ENCODE results near the gene SH3TC1. TPM values are rescaled to one million over a fixed set of nuclear protein-coding genes. Genes with fewer than 3 reads are reported as not detected.

SH3TC1 gene
- total RNA-seq, 1 experiment from 2014 or later = 7.4 TPM

GRCh38 chr4:8276358-8277240 is 77.5 kb downstream of the SH3TC1 start:
- no peak overlapping the region for H3K4me3 ChIP-seq
- no peaks in the 10 kb centered on the region for H3K27me3 ChIP-seq
- no peaks in the 10 kb centered on the region for H3K36me3 ChIP-seq
- no peaks in the 10 kb centered on the region for H3K9me3 ChIP-seq
- DNase-seq = peak; percentile 47

DNA sequence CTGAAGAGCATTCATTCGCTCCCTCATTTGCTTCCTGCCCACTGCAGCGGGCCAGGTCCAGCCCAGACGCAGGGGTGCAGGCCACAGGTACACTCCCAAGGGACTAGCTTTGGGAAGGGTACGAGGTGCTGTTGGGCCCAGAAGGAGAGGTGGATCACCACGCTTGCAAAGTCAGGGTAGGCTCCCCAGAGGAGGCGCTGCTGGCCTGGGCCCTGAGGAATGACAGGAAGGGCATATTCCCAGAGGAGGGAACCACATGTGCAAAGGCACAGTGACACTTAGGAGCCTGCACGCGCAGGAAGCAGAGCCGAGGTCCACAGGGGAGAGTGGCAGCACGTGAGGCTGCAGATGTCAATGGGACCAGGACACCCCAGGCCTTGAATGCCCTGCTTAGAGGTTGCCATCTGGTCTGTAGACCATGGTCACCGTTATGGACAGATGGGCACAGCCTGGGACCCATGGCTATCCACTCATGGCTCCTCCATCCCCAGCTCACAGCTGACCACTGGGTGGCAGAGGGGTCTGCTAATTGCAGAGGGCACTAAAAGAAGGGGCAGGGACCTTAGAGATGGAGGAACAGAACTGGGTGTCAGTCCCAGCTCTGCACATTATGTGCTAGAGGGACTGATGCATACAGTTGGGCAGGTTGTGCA is 78.4 kb downstream of the SH3TC1 start:
- Histone ChIP-seq H3K4me3 (no peak overlapping the region), H3K27me3 (no peaks in the 10 kb centered on the region), H3K36me3 (no peaks in the 10 kb centered on the region), H3K9me3 (no peaks in the 10 kb centered on the region)
- no peak for DNase-seq

DNA sequence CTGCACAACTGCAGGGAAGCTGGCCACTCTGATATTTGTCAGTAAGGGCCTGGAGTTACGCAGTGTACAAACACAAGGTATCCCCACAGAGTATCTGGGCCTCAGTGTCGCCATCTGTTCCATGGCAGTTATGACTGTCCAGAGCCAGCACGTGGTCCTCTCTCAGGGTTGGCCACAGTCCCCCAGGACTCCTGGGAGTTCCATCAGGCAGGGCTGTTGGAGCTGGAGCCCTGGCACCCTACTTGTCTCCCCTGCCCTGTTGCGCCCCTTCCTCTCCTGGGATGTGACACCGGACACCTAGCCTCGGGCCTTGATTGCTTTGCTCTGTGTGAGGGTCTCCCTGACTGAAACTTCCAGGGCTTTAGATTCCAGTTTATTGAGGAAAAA is 78.9 kb downstream of the SH3TC1 start:
- Histone ChIP-seq H3K27me3 (no peaks in the 10 kb centered on the region), H3K4me3 (no peak overlapping the region), H3K36me3 (no peaks in the 10 kb centered on the region), H3K9me3 (no peaks in the 10 kb centered on the region)
- no peak for DNase-seq

DNA sequence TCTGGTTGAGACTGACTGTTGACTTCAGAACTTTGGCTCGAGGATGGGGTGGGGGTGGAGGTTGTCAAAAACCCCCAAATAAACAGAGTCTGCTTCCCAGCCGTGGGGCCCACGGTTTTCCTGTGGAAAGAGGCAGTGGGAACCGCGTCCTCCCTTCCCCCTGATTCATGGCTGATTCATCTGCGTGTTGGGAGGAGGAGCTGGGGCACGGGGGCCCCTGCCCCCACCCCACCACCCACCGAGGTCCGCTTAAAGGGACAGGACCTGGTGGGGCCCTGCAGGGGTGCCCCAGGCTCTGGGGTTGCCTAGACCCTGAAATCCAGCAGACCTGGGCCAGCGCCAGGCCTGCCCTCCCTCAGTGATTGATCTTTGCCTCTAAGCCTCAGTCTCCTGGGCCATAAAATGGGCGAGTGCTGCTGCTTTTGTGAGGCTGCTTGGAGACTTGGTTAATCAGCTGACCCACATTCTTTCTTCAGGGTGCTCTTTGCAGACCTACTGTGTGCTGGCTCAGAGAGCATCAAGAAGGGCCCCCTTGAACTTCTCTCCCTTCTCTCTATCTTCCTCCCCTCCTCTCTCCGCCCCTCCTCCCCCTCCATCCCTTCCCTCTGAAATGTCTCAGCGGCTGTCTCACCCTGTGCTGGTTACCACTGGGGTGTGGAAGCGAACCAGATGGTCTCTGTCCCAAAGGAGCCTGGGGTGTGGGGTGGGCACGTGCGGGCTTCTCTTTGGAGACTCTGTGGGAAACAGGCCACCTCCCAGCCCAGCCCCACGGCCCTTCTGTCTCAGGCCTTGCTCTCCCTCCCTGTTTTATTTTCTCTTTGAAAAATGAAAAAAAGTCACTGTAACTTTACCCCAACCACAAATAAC is 79.6 kb downstream of the SH3TC1 start:
- Histone ChIP-seq H3K9me3 (no peaks in the 10 kb centered on the region), H3K27me3 (no peaks in the 10 kb centered on the region), H3K4me3 (no peak overlapping the region), H3K36me3 (no peaks in the 10 kb centered on the region)
- peak; percentile 70 for DNase-seq

DNA sequence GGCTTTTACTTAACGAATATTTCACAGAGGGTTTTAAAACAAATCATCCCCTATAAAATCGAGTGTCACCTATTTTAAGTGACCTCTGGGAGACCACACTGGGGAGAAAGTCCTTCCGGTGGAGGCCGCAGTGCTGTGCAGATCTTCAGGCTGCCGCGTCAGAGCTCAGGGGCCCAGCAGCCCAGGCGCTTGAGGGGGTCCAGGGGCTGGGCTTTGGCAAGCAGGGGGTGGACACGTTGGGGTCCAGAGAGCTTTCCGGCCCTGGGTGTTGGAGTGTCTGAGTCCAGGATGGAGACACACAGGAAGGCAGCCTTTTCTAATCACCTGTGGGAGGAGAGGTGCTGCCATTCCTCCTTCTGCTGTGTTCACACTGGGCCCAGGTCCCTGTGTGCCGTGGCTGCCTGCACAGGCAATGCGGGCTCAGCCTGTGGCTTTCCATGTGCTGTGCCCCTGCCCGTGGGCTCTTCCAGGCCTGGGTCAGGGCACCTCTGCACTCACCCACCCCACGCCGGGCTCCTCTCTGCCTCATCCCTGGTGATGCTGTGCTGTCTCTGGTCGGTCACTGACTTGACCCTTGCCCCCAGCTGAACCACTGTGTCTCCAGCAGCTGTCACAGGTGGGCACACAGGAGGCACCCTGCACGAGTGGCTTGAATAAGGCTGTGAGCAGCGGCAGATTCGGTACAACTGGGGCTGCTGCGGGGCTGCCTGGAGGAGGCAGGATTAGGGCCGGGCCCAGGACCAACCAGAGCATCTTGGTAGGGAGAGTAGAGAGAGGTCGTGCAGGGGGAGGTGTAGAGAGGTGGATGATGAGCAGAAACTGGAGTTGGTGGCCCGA is 80.4 kb downstream of the SH3TC1 start:
- DNase-seq = no peak
- H3K9me3 ChIP-seq = no peaks in the 10 kb centered on the region
- H3K27me3 ChIP-seq = no peaks in the 10 kb centered on the region
- H3K4me3 ChIP-seq = no peak overlapping the region
- H3K36me3 ChIP-seq = no peaks in the 10 kb centered on the region

GRCh38 chr4:8280158-8280875 is 81.2 kb downstream of the SH3TC1 start:
- Histone ChIP-seq H3K36me3 (no peaks in the 10 kb centered on the region), H3K9me3 (no peaks in the 10 kb centered on the region), H3K27me3 (no peaks in the 10 kb centered on the region), H3K4me3 (no peak overlapping the region)
- no peak for DNase-seq

GRCh38 chr4:8280876-8281440 is 81.9 kb downstream of the SH3TC1 start:
- Histone ChIP-seq H3K9me3 (no peaks in the 10 kb centered on the region), H3K36me3 (no peaks in the 10 kb centered on the region), H3K27me3 (no peaks in the 10 kb centered on the region), H3K4me3 (no peak overlapping the region)
- DNase-seq = no peak

GRCh38 chr4:8281519-8282133 is 82.5 kb downstream of the SH3TC1 start:
- Histone ChIP-seq H3K9me3 (no peaks in the 10 kb centered on the region), H3K27me3 (no peaks in the 10 kb centered on the region), H3K36me3 (no peaks in the 10 kb centered on the region), H3K4me3 (no peak overlapping the region)
- DNase-seq = peak; percentile 85

- no peaks in the 10 kb centered on the region for H3K9me3 ChIP-seq
- no peak overlapping the region for H3K4me3 ChIP-seq
- H3K27me3 ChIP-seq = no peaks in the 10 kb centered on the region
- no peaks in the 10 kb centered on the region for H3K36me3 ChIP-seq
- DNase-seq = no peak
Measured at GRCh38 chr4:8282134-8282641, 83.1 kb downstream of the SH3TC1 start.

GRCh38 chr4:8282742-8283141 is 83.7 kb downstream of the SH3TC1 start:
- no peak for DNase-seq
- H3K4me3 ChIP-seq = no peak overlapping the region
- H3K36me3 ChIP-seq = no peaks in the 10 kb centered on the region
- H3K27me3 ChIP-seq = no peaks in the 10 kb centered on the region
- no peaks in the 10 kb centered on the region for H3K9me3 ChIP-seq

DNA sequence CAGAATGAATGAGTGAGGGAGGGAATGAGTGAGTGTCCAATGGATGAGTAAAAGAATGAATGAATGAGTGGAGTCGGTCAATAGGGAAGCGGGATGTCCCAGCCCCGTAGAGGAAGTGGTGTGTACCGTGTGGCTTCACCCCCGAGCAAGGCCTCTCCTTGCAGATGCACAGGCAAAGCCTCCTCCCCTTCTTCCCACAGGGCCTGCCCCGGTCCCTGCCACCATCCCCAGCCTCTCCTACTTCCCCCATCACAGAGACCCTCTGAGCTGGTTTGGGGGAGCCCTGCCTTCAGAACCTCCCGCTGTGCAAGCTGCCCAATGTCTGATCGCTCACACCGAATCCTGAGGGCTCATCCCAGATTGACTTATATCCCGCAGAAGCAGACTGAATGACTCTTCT is 84.1 kb downstream of the SH3TC1 start:
- no peaks in the 10 kb centered on the region for H3K36me3 ChIP-seq
- no peak overlapping the region for H3K4me3 ChIP-seq
- no peaks in the 10 kb centered on the region for H3K27me3 ChIP-seq
- DNase-seq = no peak
- H3K9me3 ChIP-seq = no peaks in the 10 kb centered on the region

GRCh38 chr4:8283631-8284121 is 84.6 kb downstream of the SH3TC1 start:
- no peaks in the 10 kb centered on the region for H3K27me3 ChIP-seq
- DNase-seq = no peak
- no peaks in the 10 kb centered on the region for H3K9me3 ChIP-seq
- no peaks in the 10 kb centered on the region for H3K36me3 ChIP-seq
- no peak overlapping the region for H3K4me3 ChIP-seq

GRCh38 chr4:8284391-8284790 is 85.3 kb downstream of the SH3TC1 start:
- H3K9me3 ChIP-seq = no peaks in the 10 kb centered on the region
- H3K4me3 ChIP-seq = no peak overlapping the region
- H3K36me3 ChIP-seq = no peaks in the 10 kb centered on the region
- H3K27me3 ChIP-seq = no peaks in the 10 kb centered on the region
- no peak for DNase-seq

DNA sequence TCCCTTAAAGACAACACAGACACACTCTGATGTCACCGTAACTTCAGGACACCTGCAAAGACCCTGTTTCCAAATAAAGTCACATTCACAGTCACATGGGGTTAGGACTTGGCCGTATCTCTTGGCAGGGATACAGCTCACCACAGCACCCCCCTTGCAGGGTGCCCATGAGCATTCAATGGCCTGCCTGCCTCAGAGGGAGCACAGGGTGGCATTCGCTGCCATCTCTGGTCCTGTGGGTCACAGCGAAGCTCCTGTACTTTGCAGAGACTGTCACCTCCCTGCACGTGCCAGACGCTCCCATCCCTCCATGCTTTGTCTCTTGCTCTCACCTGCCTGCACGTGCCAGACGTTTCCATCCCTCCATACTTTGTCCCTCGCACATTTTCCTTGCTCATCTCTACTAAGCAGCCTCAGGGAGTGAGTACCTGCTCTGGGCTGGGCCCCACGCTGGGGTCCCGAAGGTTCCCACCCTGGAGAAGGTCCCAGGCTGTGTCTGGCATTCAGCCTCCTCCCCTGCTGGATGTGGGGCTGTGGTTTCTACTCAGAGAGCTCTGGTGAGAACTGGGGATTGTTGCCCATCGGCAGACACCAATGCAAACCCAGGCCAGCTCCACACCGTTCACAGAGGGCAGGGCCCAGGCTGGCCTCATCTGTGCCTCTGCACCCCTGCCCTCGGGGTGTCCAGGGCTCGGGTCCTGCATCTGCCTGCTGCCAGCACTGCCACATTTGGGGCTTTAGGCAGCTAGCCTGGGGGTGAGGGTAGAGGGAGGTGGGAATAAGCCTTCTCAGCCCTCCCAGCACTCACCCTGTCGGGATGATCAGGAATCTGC is 86.3 kb downstream of the SH3TC1 start:
- no peak for DNase-seq
- H3K27me3 ChIP-seq = no peaks in the 10 kb centered on the region
- H3K4me3 ChIP-seq = no peak overlapping the region
- H3K36me3 ChIP-seq = no peaks in the 10 kb centered on the region
- H3K9me3 ChIP-seq = no peaks in the 10 kb centered on the region

Measured in MG63 (cell line).